Astrocyte (in vitro differentiated cells and primary cell): ENCODE data around the gene IL18RAP.

Source experiments
- EZH2 ChIP-seq: IDR thresholded peaks from 2 replicates; pipeline ENCODE4 v1.6.1; 2012; ENCODE audit warnings: mild to moderate bottlenecking, low read length, inconsistent platforms; ENCODE audit not compliant: insufficient read depth
- TF ChIP-seq, protein P1 (sequence below): IDR thresholded peaks from 2 replicates; pipeline ENCODE4 v1.5.1; 2011; ENCODE audit warnings: low read depth, mild to moderate bottlenecking, inconsistent platforms, low read length, moderate library complexity; ENCODE audit not compliant: insufficient read depth

DNA sequence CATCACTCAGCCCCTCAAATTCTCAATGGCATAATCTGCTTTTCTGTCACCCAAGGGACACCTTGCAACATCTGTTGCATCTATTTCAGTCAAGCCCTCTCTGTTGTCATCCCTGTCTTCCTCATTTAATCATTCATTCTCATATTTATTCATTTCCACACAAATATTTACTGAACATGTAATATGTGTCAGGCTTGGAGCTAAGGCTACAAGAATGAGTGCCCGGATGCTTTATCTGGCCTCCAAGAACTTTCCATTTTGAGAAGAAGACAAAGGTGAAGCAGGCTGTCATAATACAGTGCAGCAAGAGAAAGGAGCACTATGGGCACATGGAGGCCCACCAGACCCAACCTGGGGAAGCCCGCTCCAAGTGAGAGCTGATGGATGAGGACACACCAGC, 15.6 kb downstream of the IL18RAP start:
- TF ChIP-seq, protein P1, sequence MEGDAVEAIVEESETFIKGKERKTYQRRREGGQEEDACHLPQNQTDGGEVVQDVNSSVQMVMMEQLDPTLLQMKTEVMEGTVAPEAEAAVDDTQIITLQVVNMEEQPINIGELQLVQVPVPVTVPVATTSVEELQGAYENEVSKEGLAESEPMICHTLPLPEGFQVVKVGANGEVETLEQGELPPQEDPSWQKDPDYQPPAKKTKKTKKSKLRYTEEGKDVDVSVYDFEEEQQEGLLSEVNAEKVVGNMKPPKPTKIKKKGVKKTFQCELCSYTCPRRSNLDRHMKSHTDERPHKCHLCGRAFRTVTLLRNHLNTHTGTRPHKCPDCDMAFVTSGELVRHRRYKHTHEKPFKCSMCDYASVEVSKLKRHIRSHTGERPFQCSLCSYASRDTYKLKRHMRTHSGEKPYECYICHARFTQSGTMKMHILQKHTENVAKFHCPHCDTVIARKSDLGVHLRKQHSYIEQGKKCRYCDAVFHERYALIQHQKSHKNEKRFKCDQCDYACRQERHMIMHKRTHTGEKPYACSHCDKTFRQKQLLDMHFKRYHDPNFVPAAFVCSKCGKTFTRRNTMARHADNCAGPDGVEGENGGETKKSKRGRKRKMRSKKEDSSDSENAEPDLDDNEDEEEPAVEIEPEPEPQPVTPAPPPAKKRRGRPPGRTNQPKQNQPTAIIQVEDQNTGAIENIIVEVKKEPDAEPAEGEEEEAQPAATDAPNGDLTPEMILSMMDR = no peak
- TF ChIP-seq EZH2 = no peak
